Measurements from ENCODE around the gene FGF14. TPM values are rescaled to one million over a fixed set of nuclear protein-coding genes. Genes with fewer than 3 reads are reported as not detected.

FGF14 gene
- total and polyA plus RNA-seq, 2 donors (not counting 3 experiments of a cell fraction or from before 2014, with no cell fraction given): not detected

GRCh38 chr13:102255409-102255808, 146.4 kb downstream of the FGF14 start:
- DNase-seq (ENCODE audit: low read depth, low spot score): no peak
- Histone ChIP-seq H3K9ac (replicated peaks; ENCODE audit: extremely low read depth, insufficient read depth, low read length) (no peak overlapping the region), H3K9me3 (replicated peaks; ENCODE audit: control insufficient read depth, insufficient read depth, low read length) (no peaks in the 10 kb centered on the region), H3K36me3 (ENCODE audit: control insufficient read depth in 2 of 2, extremely low read depth in 1 of 2, insufficient read depth in 2 of 2, low read length in 2 of 2) (no peaks in the 10 kb centered on the region), H3K9me1 (replicated peaks; ENCODE audit: control insufficient read depth, extremely low read depth, insufficient read depth, low read length) (no peaks in the 10 kb centered on the region), H3K4me2 (ENCODE audit: insufficient read depth, low read length) (no peak overlapping the region), H3K79me2 (ENCODE audit: control insufficient read depth, insufficient read depth, low read length) (no peaks in the 10 kb centered on the region), H3K4me3 (replicated peaks in 1 of 3; ENCODE audit: insufficient read depth in 1 of 3, low read depth in 1 of 3, low read length in 3 of 3) (no peak overlapping the region), H3K4me1 (ENCODE audit: control insufficient read depth, extremely low read depth, insufficient read depth, low read length) (no peaks in the 10 kb centered on the region), H2AFZ (ENCODE audit: low read depth, low read length) (no peak overlapping the region), H3K27ac (ENCODE audit: insufficient read depth, low read depth, low read length) (no peak overlapping the region), H4K20me1 (replicated peaks; ENCODE audit: control insufficient read depth, extremely low read depth, insufficient read depth, low read length) (no peaks in the 10 kb centered on the region), H3K27me3 (ENCODE audit: control insufficient read depth in 2 of 2, insufficient read depth in 2 of 2, low read length in 2 of 2) (no peaks in the 10 kb centered on the region)
- no peak for FAIRE-seq
- intact Hi-C loops (cut with micrococcal nuclease) (no loop called here), dilution Hi-C loops (cut with MboI; ENCODE audit: extremely low pct_ligation_motif_present, low sequenced_read_pairs) (no loop called here)
- TF ChIP-seq JUN (IDR thresholded peaks at IDR 0.05; ENCODE audit: borderline replicate concordance, insufficient read depth, insufficient read length, low read depth) (no peak), MYC (IDR thresholded peaks at IDR 0.05; ENCODE audit: low read depth, low read length) (no peak), GATA2 (IDR thresholded peaks at IDR 0.05; ENCODE audit: insufficient read depth, insufficient read length, low read depth, low read length) (no peak), POLR2AphosphoS5 (IDR thresholded peaks at IDR 0.05; ENCODE audit: insufficient read depth, low read depth, low read length) (no peak), POLR2A (IDR thresholded peaks at IDR 0.05; ENCODE audit: low read depth, low read length) (no peak), FOS (IDR thresholded peaks at IDR 0.05; ENCODE audit: borderline replicate concordance, insufficient read depth, low read length) (no peak), CTCF (IDR thresholded peaks at IDR 0.05; ENCODE audit: extremely low read depth in 1 of 2, insufficient read depth in 1 of 2, low read depth in 1 of 2, low read length in 2 of 2) (no peak), EZH2 (IDR thresholded peaks at IDR 0.05; ENCODE audit: borderline replicate concordance, low read depth, low read length, severe bottlenecking) (no peak)
- TF ChIP-seq, protein P1, sequence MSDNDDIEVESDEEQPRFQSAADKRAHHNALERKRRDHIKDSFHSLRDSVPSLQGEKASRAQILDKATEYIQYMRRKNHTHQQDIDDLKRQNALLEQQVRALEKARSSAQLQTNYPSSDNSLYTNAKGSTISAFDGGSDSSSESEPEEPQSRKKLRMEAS (IDR thresholded peaks at IDR 0.05; ENCODE audit: insufficient read depth, insufficient read length): no peak
- BruUV-seq (replicated peaks): no TSS peak
- POLR2A ChIA-PET: no interaction called here
- CTCF ChIA-PET: no interaction called here
